T-helper 22 cell (primary cell): Measurements from ENCODE around the gene FUBP3.
"Not testable (repeated sequence)": the region's sequence is repeated elsewhere in the genome, so short reads cannot be mapped to it uniquely, and the experiment has no call there.

Source experiments
- DNase-seq: peaks from one replicate; pipeline ENCODE4 v3.0.0-alpha.2; 2020; ENCODE audit warnings: low read depth

FUBP3 gene

GRCh38 chr9:130556396-130557076, 22.8 kb upstream of the FUBP3 start:
- no peak for DNase-seq

- DNase-seq = no peak
Measured at GRCh38 chr9:130557077-130557468, 22.3 kb upstream of the FUBP3 start.

- DNase-seq = no peak
Measured at GRCh38 chr9:130561056-130561455, 18.3 kb upstream of the FUBP3 start.

- not testable (repeated sequence) for DNase-seq
Measured at GRCh38 chr9:130562525-130562924, 16.9 kb upstream of the FUBP3 start.

- DNase-seq = no peak
Measured at GRCh38 chr9:130563797-130564196, 15.6 kb upstream of the FUBP3 start.

- no peak for DNase-seq
Measured at GRCh38 chr9:130565792-130566191, 13.6 kb upstream of the FUBP3 start.

GRCh38 chr9:130570208-130570607, 9.2 kb upstream of the FUBP3 start:
- DNase-seq = no peak

- DNase-seq = no peak
Measured at GRCh38 chr9:130575514-130575913, 3.9 kb upstream of the FUBP3 start.

- no peak for DNase-seq
Measured at GRCh38 chr9:130576176-130576575, 3.2 kb upstream of the FUBP3 start.

GRCh38 chr9:130579738-130580463, 524 bp downstream of the FUBP3 start:
- DNase-seq = no peak

- DNase-seq = no peak
Measured at GRCh38 chr9:130581766-130582165, 2.4 kb downstream of the FUBP3 start.

- DNase-seq = no peak
Measured at GRCh38 chr9:130583271-130583670, 3.9 kb downstream of the FUBP3 start.

GRCh38 chr9:130587921-130588320, 8.5 kb downstream of the FUBP3 start:
- no peak for DNase-seq

GRCh38 chr9:130588416-130588815, 9.0 kb downstream of the FUBP3 start:
- DNase-seq = no peak

GRCh38 chr9:130589754-130590153, 10.4 kb downstream of the FUBP3 start:
- DNase-seq = no peak

- no peak for DNase-seq
Measured at GRCh38 chr9:130590305-130590704, 10.9 kb downstream of the FUBP3 start.

- no peak for DNase-seq
Measured at GRCh38 chr9:130593020-130593419, 13.6 kb downstream of the FUBP3 start.

GRCh38 chr9:130597228-130597627, 17.9 kb downstream of the FUBP3 start:
- DNase-seq = no peak

GRCh38 chr9:130598188-130598587, 18.8 kb downstream of the FUBP3 start:
- DNase-seq = no peak

GRCh38 chr9:130599625-130600024, 20.2 kb downstream of the FUBP3 start:
- DNase-seq = no peak

GRCh38 chr9:130601100-130601499, 21.7 kb downstream of the FUBP3 start:
- DNase-seq = no peak

- DNase-seq = no peak
Measured at GRCh38 chr9:130604295-130604694, 24.9 kb downstream of the FUBP3 start.

- no peak for DNase-seq
Measured at GRCh38 chr9:130606887-130607600, 27.7 kb downstream of the FUBP3 start.
